H4 (cell line): ENCODE data around the gene ZMYND11. TPM values are rescaled to one million over a fixed set of nuclear protein-coding genes. Genes with fewer than 3 reads are reported as not detected.
"Not testable (repeated sequence)": the region's sequence is repeated elsewhere in the genome, so short reads cannot be mapped to it uniquely, and the experiment has no call there.

Source experiments
- DNase-seq: peaks from one replicate; pipeline ENCODE4 v3.0.0-alpha.2; 2015; ENCODE audit warnings: low spot score
- total RNA-seq: library from RNA; depleted of rRNA; stranded (reverse); fragments of >200 nt; shearing (Covaris generic); gene quantifications from 2 replicates; pipeline ENCODE4 v1.2.3, GENCODE V29; 2014

The ZMYND11 gene
- total RNA-seq, 1 experiment from 2014 or later = 31.4 TPM

DNA sequence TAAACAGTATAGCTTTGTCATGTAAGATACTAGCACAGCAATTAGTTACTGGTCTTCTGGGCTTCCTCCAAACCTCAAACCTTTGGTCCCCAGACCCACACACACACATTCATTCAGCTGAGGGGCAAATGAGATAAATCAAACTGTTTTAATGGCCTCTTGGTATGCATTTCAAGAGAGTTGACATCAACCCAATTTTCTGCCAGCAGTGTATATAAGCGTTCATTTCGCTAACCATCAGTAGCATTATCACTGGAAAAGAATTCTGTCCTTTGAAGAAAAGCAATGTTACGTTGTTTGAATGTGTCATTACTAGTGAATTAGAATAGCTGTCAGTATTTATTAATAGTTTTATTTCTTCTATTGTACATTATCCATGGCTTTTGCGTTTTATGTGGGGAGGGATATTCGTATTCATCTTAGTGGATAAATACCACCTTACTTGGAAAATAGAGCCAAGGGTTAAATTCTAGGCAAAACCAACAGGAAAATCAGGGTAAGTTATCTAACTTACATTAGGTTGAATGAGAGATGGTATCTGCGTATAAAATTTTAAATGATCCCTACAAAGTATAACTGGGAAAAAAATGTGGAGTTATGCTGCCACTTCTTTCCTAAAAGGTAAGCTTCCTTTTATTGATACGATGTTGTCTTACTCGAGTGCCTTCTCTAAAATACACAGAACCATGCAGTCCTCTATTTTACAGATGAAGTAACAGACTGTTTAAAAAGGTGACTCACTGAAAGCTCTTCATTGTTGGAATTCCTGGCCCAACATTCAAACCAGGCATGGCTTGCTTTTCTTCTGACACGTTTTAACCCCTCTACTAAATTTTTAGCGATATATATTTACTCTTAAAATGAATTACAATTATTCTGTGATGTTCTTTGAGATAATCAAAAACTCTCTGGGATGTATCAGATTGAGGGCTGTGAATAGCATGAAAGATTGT, 2.0 kb upstream of the ZMYND11 start:
- DNase-seq = no peak

DNA sequence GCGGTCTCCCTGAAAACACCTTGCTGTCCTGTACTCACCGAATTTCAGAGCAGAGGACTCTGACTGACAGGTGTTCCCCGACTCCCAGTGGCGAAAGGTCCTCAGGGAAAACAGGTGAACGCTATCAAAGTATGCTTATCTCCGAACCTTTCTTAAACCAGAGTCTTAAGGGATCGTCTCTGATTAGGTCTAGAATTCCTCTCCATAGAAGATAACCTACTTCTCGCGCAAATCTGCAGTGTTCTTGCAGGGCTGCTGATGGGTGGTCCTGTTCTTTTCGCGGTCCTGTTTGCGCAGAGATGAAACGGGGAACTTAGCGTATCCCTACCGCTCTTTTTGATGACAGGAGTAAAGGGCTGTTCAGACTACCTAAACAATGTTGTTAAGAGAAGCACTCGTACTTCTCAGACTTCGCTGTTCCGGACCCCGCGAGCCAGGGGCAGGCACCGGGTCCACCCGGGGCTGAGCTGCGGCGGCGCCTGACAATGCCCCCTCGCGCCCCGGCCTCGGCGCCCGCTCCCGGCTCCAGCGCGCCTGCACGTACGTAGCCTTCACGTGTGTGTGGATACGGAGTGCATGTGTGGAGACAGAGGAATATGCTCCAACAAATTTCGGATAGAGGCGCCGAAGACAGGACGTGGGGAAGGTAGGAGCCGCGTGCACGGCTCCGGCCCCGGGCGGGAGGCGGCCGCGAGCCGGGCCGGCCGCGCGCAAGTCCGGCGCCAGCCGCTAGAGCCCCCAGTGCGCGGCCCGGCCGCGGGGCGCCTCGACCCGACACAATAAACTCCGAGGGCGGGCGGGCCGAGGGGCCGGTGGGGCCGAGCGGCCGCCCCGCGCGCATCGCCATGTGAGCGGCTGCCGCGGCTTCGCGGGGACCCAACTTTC, 766 bp upstream of the ZMYND11 start:
- DNase-seq = no peak

- DNase-seq = peak; percentile 15
These were observed 578 bp downstream of the ZMYND11 start for GRCh38 chr10:135601-136464.

GRCh38 chr10:136465-136762, 1.2 kb downstream of the ZMYND11 start:
- DNase-seq = no peak

DNA sequence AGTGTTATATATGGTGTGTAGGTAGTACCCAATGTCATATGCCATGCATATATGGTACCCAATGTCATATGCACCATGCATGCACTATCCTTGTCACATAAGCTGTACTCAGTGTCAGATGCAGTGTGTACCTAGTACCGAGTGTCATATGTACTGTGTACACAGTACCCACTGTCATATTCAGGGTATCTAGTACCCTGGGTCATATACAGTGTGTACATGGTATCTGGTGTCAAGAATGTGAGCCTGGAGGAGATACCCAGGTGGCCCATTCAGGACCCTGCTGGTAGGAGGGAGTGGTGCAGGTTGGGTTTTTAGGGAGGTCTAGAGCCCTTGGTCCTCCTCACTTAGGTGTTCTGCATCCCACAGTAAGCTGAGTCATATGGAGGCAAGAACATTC, 1.8 kb downstream of the ZMYND11 start:
- peak; percentile 14 for DNase-seq

DNA sequence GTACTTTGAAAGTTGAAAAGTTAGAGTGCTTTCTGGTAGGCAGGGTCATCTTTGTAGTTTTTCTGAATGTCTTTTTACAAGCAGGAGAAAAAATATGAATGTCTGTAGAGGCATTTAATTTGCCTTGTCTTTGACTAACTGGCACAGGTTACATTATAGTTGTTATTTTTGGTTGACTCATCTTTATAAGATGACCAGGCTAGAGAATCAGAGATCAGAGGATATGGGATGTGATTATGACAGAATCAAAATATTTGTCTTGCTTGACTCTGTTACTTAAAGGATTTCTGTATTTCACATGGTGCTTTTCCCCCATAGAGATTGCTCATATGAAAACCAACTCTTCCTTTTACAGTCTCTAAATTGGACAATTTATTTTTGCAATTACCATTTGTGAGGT, 2.4 kb downstream of the ZMYND11 start:
- no peak for DNase-seq

GRCh38 chr10:142371-142770, 7.1 kb downstream of the ZMYND11 start:
- no peak for DNase-seq

GRCh38 chr10:152915-153314, 17.7 kb downstream of the ZMYND11 start:
- DNase-seq = no peak

- DNase-seq = no peak
These were observed 19.1 kb downstream of the ZMYND11 start for GRCh38 chr10:154348-154747.

- no peak for DNase-seq
These were observed 32.1 kb downstream of the ZMYND11 start for GRCh38 chr10:167383-167782.

DNA sequence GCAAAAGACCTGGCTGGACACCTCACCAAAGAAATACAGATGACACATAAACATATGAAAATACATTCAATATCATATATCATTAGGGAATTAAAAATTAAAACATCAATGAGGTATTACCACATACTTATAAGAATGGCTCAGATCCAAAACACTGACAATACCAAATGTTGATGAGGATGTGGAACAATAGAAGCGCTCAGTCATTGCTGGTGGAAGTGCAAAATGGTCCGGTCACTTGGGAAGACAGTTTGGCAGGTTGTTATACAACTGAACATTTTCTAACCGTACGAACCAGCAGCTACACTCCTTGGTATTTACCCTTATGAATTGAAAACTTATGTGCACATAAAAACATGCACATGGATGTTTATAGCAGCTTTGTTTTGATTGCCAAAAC, 38.5 kb downstream of the ZMYND11 start:
- no peak for DNase-seq

DNA sequence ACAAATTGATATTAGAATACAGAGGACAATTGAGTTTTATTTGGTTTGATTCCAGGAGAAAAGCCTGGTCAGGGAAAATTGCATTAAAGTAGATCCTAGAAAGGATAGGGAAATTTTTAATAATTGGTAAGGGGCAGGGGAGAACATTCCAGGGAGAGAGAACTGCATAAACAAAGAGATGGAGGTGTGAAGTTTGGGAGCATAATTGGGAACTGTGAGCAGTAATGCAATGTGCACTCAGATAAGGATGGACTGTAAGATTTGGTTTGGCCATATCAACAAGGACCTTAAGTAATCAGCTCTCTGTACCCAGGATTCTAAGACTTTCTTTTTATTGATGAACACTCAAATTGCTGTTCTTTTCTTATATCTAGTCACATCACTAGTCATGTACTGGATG, 41.4 kb downstream of the ZMYND11 start:
- DNase-seq = no peak

DNA sequence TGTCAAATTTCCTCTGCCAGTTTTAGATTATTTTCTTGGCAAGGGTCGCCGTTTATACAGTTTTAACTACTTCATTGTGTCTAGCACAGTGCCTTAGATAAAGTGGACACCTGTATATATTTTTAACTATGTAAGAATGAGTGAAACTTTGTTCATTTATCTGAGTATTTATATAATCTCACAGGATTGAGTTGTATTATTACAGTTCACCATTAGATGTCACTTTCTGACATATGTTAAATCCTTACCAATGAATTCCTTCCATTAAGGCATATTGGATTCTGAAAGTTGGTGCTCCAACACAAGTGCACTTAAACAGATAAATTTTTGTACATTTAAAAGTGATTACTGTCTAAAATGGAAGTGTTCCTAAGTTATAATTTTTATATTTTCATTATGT, 43.0 kb downstream of the ZMYND11 start:
- peak; percentile 16 for DNase-seq

- no peak for DNase-seq
These were observed 43.5 kb downstream of the ZMYND11 start for GRCh38 chr10:178723-179122.

- no peak for DNase-seq
These were observed 47.4 kb downstream of the ZMYND11 start for GRCh38 chr10:182441-183201.

GRCh38 chr10:184174-184573, 48.9 kb downstream of the ZMYND11 start:
- DNase-seq = no peak

GRCh38 chr10:184911-185310, 49.7 kb downstream of the ZMYND11 start:
- DNase-seq = no peak

DNA sequence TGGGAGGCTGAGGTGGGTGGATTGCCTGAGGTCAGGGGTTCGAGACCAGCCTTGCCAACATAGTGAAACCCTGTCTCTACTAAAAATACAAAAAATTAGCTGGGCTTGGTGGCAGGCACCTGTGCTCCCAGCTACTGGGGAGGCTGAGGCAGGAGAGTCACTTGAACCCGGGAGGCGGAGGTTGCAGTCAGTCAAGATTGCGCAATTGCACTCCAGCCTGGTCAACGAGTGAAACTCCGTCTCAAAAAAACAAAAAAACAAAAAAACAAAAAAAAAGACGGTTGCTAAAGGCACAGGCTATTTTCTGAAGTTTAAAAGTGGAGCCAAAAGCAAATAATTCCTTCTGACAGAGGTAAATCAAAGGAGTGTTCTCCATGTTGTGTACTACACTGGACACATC, 50.3 kb downstream of the ZMYND11 start:
- DNase-seq = not testable (repeated sequence)

DNA sequence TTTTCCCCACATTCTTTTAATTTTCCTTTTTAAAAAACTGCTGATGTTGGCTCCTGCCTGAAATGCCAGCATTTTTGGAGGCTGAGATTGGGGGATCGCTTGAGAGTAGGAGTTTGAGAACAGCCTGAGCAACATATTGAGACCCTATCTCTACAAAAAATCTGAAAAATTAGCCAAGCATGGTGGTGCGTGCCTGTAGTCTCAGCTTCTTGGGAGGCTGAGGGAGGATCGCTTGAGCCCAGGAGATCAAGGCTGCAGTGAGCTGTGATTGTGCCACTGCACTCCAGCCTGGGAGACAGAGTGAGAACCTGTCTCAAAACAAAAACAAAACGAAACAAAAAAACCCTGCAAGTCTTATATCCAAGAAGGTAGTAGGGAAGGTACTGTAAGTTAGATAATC, 51.7 kb downstream of the ZMYND11 start:
- DNase-seq = no peak

DNA sequence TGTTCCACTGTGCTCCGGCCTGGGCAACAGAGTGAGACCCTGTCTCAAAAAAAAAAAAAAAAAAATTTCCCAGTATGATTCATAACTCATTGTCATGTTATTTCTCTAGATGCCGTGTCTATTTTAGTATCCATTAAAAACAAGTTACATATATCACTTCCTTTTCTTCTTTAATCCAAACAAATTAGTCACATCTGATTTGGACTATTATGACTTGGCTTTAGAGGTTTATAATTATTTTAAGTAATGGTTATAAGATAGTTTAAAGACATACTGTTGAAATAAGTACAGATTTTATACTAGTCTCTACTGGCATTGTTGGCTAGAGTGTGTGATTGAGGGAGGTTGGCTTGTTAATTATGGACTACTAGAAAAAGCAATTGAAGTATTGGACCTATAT, 53.3 kb downstream of the ZMYND11 start:
- DNase-seq = no peak

DNA sequence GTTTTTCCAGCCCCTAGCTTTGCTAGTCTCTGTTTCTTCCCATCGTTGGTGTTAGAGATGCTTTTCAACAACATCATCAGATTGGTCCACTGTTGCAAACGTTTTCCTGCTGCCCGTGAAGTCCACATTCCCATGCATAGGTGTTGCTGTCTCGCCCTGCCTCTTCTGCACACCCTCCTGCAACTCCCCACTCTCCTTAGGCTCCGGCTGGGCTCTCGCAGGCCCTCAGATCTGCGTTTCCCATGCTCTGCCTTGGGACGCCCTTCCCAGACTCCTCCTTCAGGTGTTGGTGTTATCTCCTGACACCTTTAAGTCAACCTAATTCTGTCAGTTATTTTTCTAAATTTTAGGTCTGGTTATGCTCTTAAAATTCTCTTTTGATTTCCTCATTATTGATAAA, 55.0 kb downstream of the ZMYND11 start:
- no peak for DNase-seq
